ENCODE data around the gene STMND1. TPM values are rescaled to one million over a fixed set of nuclear protein-coding genes. Genes with fewer than 3 reads are reported as not detected.

Gene STMND1
- total and polyA plus RNA-seq, 10 of the 15 experiments (the other 5 are each of a cell fraction or from before 2014, with no cell fraction given): 0.15 TPM; not detected in 9

GRCh38 chr6:17159240-17159639 lies 57.4 kb downstream of the STMND1 start (continued):
- TF ChIP-seq NFYA (IDR thresholded peaks at IDR 0.05; ENCODE audit: borderline replicate concordance, low read depth, low read length) (no peak), PBX3 (IDR thresholded peaks at IDR 0.05; ENCODE audit: insufficient replicate concordance, low read depth, low read length) (no peak)

GRCh38 chr6:17161076-17161475 lies 59.2 kb downstream of the STMND1 start:
- WGBS (ENCODE audit: insufficient coverage, insufficient replicate concordance, low lambda C conversion rate, missing lambda C conversion rate): 0% methylated on average over 2 of the region's 2 CpGs
- Histone ChIP-seq H3K27me3 (replicated peaks in 1 of 2; ENCODE audit: control insufficient read depth in 2 of 2, insufficient read depth in 2 of 2, low read length in 1 of 2) (no peaks in the 10 kb centered on the region), H4K20me1 (ENCODE audit: control insufficient read depth, insufficient read depth) (no peaks in the 10 kb centered on the region), H3K4me1 (ENCODE audit: control insufficient read depth, insufficient read depth, low read length) (no peaks in the 10 kb centered on the region), H2AFZ (ENCODE audit: control insufficient read depth, low read depth, low read length) (no peak overlapping the region), H3K4me3 (no peak overlapping the region), H3K27ac (ENCODE audit: control insufficient read depth, insufficient read depth) (no peak overlapping the region), H3K4me2 (ENCODE audit: control insufficient read depth, insufficient read depth) (no peak overlapping the region), H3K36me3 (ENCODE audit: control insufficient read depth in 2 of 2, insufficient read depth in 2 of 2, low read length in 1 of 2) (no peaks in the 10 kb centered on the region), H3K79me2 (ENCODE audit: control insufficient read depth, insufficient read depth, low read length) (no peaks in the 10 kb centered on the region), H3K9me3 (replicated peaks; ENCODE audit: control insufficient read depth, insufficient read depth, low read length) (no peaks in the 10 kb centered on the region), H3K9ac (ENCODE audit: control insufficient read depth, insufficient read depth, low read length) (no peak overlapping the region)
- no TSS peak for BruUV-seq (replicated peaks)
- in situ Hi-C loops (cut with MboI): loop anchor here (25.0 kb wide), 1 partner anchor 1151 kb away; no protein-coding TSS in a partner anchor
- CTCF ChIA-PET: interaction anchor here (0.9 to 1.5 kb wide), 3 partner anchors 11 to 423 kb away, joined by 3 to 6 read pairs (median 4); no protein-coding TSS in a partner anchor
- SMC1A ChIA-PET (ENCODE audit: uncharacterized antibody, unreplicated experiment): interaction anchor here (1.0 to 1.5 kb wide), 5 partner anchors 9 to 643 kb away, joined by 3 read pairs; no protein-coding TSS in a partner anchor
- DNase-seq (ENCODE audit: low read depth, low spot score) (no peak), FAIRE-seq (no peak), ATAC-seq (no peak)
- RAD21 ChIA-PET (ENCODE audit: unreplicated experiment): no interaction called here
- intact Hi-C loops (cut with micrococcal nuclease; ENCODE audit: unreplicated experiment): no loop called here
- TF ChIP-seq BCL3 (IDR thresholded peaks at IDR 0.05; ENCODE audit: borderline replicate concordance, insufficient read depth, low read depth, low read length, poor library complexity, severe bottlenecking) (no peak), POLR2A (IDR thresholded peaks at IDR 0.05; ENCODE audit: low read depth, low read length) (no peak), ATF7 (IDR thresholded peaks at IDR 0.05; ENCODE audit: low read depth) (no peak), ZBTB33 (IDR thresholded peaks at IDR 0.05) (no peak), BCL11A (IDR thresholded peaks at IDR 0.05; ENCODE audit: low read depth, low read length) (no peak), KDM1A (IDR thresholded peaks at IDR 0.05; ENCODE audit: borderline replicate concordance) (no peak), NFYA (IDR thresholded peaks at IDR 0.05; ENCODE audit: borderline replicate concordance, low read depth, low read length) (no peak), ELK1 (IDR thresholded peaks at IDR 0.05; ENCODE audit: low read depth, low read length) (no peak), MXI1 (IDR thresholded peaks at IDR 0.05; ENCODE audit: low read depth, low read length) (no peak), ZNF217 (IDR thresholded peaks at IDR 0.05) (no peak), TCF7 (IDR thresholded peaks at IDR 0.05; ENCODE audit: borderline replicate concordance) (no peak)
- POLR2A ChIA-PET: interaction anchor here (0.5 to 0.6 kb wide), 2 partner anchors 751 to 1675 kb away, joined by 3 to 4 read pairs; no protein-coding TSS in a partner anchor

All from GM12878 (cell line).